HG03571 (cell line): ENCODE results near the gene ZNF169.
"Not testable (repeated sequence)": the region's sequence is repeated elsewhere in the genome, so short reads cannot be mapped to it uniquely, and the experiment has no call there.

ENCODE experiments used
- ATAC-seq: cut with Tn5 transposase; IDR thresholded peaks from one replicate; pipeline ENCODE4 v1.9.1; 2021; ENCODE audit not compliant: unreplicated experiment

The ZNF169 gene

DNA sequence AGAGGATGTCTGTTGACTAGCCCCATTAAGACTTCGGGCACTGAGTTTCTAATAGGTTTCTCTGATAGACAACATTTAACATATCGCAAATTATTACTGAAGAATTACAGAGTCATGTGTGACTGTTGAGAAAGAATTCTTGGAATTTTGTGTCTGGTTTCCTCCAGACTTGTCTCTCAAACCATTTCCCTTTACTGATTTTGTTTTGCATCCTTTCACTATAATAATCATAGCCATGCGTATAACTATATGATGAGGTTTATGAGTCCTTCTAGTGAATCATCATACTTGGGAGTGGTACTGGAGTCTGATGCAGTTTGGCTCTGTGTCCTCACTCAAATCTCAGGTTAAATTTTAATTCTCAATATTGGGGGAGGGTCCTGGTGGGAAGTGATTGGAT, 27.0 kb downstream of the ZNF169 start:
- ATAC-seq = no peak

DNA sequence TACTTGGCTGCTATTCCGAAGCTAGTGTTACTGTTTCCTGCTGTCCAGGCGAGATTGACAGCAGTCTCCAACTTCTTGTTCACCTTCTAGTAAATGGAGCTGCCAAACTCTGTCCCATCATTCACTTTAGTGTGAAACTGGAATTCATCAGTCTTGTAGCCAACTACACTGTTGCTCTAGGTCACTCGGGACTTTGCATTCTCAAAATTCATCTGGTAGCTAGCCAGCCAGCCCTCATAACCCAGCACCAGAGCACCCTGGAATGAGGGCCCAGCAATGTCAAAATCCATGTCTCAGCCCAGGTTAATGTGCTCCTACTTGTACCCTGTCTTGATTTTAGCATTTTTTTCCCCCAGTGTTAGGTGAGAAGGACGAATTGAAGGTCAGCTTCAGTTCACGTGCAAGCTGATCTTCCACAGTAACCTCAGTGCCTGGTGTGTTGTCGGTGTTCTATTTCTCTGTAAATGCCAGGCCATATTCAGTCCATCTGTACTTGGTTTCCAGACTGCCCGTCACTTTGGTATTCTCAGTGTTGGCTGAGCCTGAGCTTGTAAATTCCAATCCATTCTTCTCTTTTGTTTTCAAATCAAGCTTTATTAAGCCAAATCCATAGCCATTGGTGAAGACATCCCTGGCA, 28.9 kb downstream of the ZNF169 start:
- no peak for ATAC-seq

DNA sequence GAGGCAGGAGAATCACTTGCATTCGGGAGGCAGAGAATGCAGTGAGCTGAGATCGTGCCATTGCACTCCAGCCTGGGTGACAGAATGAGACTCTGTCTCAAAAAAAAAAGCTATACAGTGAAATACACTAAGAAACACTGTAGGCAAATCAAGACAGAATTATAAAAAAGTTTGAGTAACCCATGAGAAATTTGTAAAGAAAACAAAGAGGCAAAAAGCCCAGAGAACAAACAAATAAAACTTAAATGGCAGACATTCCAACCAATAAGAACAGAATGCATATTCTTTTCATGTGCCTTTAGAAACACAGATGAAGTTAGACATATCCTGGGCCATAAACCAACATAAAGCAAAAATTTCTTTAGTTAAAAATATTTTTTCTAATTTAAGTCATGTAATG, 30.6 kb downstream of the ZNF169 start:
- ATAC-seq = no peak

DNA sequence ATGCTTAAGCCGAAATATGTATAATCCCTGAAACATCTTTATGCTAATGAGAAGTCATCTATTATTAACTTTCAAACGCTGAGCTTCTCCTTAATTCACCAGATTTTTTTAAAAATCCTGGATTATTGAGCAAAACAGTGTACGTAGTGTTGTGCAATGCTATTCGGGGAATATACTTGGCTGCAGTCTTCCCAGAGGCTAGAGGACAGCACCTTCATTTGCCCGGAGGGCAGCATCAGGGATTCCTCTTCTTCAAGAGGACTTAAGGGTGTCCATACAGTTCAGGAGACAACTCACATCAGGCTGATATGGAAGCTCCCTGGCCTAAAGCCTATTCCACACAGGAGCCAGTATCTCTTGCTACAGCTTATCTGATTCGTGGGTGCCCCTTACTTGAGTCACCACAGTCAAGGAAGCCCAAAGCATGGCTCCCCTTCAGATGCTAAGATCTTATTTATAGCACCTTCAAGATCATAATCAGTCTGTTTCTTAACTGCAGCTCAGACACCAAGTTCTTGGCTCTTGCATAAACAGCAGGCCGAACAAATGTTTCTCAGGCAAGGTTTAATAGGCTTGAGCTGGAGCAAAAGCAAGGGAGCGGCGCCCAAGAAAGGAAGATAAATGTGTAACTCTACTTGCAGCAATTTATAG, 40.0 kb downstream of the ZNF169 start:
- ATAC-seq = no peak

DNA sequence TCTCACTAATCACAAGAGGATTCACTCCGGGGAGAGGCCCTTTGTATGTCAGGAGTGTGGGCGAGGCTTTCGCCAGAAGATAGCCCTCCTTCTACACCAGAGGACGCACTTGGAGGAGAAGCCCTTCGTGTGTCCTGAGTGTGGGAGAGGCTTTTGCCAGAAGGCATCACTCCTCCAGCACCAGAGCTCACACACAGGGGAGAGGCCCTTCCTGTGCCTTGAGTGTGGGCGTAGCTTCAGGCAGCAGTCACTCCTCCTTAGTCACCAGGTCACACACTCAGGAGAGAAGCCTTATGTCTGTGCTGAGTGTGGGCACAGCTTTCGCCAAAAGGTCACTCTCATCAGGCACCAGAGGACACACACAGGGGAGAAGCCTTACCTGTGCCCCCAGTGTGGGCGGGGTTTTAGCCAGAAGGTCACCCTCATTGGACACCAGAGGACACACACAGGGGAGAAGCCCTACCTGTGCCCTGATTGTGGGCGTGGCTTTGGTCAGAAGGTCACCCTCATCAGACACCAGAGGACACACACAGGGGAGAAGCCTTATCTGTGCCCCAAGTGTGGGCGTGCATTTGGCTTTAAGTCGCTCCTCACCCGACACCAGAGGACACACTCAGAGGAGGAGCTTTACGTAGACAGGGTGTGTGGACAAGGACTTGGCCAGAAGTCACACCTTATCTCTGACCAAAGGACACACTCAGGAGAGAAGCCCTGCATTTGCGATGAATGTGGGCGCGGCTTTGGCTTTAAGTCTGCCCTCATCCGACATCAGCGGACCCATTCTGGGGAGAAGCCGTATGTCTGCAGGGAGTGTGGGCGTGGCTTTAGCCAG, 41.6 kb downstream of the ZNF169 start:
- ATAC-seq = no peak

DNA sequence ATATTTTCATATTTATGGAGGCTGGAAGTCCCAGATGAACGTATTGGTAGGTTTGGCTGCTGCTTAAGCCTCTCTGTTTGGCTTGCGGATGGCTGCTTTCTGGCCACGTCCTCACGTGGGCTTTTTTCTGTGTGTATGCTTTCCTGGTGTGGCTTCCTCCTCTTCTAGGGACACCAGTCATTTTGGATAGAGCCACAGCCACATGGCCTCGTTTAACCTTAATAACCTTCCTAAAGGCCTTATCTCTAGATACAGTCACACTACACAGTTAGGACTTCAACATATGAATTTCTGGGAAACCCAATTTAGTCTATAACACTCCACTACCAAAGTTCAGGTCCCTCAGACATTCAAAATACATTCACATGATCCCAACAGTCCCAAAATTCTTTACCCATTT, 42.5 kb downstream of the ZNF169 start:
- ATAC-seq = no peak

DNA sequence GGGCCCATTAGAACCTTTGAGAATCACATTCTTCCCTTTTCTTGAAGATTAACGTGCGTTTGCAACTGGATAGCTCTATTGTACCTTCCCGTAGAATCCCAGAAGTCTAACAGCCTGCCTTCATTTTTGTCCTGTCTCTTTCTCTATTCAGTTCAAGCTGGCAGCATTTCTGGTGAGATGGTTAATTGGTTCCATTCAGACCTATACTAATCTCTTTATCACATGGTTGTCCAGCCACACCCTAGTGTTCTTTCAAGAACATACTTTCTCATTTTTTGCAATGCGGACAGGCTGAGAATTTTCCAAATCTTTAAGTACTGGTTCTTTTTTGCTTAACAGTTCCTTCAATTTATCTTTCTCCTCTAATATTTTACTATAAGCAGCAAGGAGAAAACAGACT, 43.3 kb downstream of the ZNF169 start:
- no peak for ATAC-seq

DNA sequence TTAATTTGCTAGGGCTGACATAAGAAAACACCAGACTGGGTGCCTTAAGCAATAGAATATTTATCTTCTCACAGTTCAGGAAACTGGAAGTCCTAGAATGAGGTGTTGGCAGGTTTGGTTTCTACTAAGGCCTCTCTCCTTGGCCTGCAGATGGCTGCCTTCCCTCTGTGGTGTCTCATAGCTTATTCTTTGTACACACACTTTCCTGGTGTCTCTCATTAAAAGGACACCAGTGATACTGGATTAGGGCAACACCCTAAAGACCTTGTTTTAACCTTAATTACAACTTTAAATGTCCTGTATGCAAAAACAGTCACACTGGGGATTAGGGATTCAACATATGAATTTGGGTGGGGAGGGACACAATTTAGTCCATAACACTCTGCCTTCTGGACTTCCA, 44.2 kb downstream of the ZNF169 start:
- ATAC-seq = no peak

DNA sequence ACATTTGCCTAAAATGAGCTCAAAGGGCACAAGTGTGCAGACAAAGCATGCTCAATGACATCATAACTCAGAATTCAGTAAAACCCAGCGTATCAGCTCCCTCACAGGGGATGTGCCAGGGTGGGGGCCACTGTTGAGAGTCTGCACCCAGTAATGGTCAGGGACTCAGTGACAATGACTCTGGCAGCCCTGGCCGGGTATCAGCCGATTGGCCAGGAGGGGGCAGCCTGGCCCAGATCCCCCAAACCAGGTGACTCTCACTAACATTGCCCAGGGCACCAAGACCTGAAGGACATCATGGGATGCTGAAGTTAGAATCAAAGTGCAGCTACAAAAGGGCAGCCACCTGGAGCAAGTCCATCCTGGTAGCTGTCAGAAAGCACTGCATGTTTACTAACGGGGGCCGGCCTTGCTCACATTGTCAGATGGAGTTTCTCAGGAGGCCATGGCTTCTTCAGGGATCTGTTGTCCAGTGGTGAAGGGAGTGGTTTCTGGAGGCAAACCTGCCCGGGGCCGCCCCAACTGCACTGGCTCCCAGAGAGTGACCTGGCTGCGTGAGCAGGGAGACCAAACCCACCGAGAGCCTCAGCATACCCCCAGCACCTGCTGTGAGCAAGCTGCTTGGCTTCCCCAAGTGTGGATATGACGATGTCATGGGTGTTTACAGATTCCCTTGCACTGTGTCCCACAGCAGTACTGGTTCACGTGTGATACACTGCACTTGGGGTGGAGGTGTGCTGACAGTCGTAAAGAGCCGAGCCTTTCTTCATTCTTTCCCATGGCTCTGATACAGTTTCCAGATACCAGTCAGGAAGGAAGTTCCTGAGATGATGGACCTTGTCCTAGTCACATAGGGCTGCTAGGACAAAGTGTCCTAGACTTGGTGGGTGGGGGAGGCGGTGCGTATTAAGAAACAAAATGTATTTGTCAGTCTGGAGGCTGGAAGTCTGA, 56.2 kb downstream of the ZNF169 start:
- not testable (repeated sequence) for ATAC-seq

DNA sequence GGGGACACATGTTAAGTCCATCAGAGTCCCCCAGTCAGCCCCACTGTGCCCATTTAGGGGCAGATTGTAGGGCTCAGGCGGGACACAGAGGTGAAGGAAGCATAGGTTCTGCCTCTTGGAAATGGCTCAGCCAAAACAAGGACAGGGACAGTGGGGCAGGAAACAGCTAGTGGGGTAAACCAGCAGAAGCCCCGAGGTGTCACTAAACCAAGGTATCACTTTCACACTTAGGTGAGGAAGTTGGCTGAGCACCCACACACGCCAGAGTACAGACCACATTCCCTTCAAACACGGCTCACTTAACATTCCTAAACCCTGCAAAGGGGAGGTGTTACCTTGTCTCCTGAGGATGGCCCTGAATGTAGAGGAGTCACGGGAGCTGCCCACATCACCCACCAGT, 57.1 kb downstream of the ZNF169 start:
- ATAC-seq = not testable (repeated sequence)

DNA sequence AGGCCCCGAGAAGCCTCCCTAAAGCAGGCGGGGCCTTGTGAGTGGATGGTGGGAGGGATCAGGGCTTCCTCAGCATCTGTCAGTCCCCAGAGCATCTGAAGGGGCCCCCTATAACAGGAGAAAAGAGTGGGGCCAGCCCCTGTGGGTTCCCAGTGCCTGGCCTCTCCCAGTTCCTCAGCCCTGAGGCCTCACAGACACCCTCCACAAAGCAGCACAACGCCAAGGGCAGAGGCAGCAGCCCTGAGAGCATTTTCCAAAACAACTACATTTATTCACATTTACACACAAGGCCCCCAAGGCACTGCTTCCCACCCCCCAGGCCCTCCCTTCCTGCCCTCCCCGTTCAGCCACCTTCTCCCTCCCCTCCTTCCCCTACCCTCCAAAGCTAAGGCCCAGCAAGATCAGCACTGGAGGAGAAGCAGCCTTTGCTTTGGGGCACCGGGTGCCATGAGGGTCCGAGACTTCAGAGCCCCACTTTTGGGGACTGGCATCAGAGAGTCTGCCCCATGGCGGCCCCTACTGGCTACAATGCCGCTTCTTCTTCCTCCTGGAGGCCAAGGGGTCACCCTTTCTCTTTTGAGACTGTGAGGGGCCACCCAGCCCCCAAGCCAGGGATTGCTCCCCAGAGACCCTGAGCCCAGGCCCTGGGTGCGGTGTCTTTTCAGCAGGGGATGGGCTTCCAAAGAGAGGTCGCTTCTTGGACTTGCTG, 59.0 kb downstream of the ZNF169 start:
- ATAC-seq = not testable (repeated sequence)

DNA sequence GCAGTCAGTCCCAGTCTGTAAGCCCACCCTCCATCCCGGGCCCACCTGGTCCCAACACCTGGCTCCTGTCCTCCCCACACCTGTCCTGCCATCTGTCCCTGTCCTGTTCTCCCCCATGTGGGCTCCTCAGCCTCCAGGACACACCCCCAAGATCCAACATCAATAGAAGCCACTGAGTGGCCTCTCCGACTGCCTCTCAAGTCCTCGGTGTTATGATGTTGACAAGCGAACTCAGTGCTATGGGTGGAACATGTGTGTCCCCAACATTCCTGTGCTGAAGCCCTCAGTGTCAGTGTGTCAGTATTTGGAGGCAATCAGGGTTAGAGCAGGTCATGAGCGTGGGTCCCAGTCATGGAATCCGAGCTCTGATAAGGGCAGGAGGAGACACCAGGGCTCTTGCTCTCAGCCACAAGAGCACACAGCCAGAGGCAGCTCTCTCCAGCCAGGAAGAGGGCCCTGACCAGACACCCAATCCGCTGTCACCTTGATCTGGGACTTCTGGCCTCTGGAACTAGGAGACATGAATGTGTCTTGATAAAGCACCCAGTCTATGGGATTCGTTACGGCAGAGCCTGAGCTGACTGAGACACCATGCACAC, 63.3 kb downstream of the ZNF169 start:
- not testable (repeated sequence) for ATAC-seq

DNA sequence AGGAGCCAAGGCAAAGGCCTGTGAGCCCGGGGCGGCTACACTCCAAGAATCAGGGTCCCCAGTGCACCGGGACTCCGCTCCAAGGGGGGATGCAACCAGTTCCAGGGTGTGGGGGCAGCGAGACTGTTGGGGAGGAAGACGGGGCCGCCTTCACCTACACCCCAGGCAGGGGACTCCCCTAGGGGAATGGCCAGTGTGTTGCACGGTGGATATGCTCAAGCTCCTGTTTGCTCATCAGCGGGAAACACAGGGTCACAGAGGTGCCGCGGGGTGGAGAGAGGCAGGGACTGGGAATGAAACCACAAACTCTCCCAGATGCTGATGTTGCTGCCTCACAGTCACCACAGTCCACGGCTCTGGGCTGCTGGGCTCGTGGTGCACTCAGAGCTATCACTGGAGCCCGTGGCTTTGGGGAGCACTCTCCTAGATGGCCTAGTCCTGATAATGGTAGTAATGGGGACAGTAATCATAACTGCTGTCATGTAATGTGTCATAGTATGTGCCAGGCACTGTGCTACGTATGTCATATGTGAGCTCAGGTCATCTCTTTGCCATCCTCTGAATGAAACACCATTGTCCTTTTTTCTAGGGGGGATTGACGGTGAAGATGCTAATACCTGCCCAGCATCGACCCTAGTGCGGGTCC, 64.2 kb downstream of the ZNF169 start:
- ATAC-seq = not testable (repeated sequence)

DNA sequence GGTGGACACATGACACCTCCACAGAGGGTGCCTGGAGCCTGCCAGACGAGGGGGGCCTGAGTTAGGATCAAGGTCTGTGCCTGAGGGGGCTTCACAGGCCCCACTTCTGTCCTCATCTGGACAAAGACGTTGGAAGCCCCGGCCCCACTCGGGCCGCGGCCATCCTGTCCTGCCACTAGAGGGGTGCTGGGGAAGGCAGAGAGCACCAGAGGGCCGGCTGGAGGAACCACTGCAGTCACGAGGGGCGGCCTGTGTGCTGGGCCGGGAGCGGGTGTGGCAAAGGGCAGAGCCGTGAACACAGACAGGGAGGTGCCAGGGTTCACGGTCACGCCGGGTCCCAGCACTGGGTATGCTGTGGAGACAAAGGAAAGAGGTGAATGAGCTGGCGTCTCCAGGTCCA, 66.5 kb downstream of the ZNF169 start:
- ATAC-seq = not testable (repeated sequence)

DNA sequence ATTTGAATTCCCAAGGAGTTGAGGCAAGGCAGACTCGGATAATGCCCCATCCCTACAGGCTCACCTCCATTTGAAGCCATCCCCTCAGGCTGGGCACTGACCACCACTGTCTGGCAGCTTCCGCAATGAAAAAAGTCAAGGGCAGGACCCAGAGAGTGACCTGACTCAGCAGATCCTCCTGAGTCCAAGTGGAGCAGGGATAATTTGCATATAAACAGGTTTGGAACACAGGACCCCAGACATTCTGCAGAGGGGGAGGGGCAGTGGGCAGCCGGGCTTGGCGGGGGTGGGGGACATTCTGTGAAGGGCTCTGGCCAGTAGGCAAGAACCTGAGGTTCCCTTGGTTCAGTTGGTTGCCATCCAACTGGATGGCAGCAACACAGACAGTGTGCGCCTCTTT, 69.4 kb downstream of the ZNF169 start, which contains the start of gene NUTM2F:
Gene NUTM2F (minus strand): TSS at position 101 of the 400 bp plus-strand sequence. CDS start 21 bp downstream, at position 80.
- ATAC-seq = not testable (repeated sequence)

DNA sequence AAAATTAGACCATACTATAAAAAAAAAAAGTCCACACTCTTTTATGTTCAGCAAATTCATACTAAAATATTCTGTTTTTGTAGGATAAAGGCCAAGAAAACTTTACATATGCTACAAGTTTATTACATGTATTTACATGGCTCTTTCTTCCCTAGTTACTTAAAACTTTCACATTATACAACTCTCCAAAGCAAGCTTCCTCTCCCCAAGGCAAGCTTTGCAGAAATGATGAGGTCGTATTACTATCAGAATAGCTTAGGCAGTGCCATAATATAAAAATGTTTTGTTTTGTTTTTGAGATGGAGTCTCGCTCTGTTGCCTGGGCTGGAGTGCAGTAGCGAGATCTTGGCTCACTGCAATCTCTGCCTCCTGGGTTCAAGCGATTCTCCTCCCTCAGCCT, 77.3 kb downstream of the ZNF169 start:
- not testable (repeated sequence) for ATAC-seq

DNA sequence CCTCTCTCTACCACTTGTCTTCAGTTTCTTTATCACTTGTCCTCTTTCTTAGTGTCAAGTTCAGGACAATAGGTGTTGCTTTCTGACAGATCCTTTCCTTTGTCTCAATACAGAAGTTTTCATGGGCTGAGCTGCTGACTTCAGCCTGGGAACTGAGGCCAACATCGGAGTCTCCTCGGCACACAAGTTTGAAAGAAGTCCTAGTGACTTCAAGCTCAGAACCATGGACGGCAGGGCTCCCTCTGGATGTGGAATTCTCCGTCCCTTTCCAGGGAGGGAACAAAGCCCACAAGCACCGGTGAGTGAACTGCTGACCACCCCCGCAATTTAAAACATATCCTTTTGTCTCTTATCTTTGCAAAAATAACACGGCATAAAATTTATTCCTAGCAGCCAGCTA, 79.6 kb downstream of the ZNF169 start:
- not testable (repeated sequence) for ATAC-seq

DNA sequence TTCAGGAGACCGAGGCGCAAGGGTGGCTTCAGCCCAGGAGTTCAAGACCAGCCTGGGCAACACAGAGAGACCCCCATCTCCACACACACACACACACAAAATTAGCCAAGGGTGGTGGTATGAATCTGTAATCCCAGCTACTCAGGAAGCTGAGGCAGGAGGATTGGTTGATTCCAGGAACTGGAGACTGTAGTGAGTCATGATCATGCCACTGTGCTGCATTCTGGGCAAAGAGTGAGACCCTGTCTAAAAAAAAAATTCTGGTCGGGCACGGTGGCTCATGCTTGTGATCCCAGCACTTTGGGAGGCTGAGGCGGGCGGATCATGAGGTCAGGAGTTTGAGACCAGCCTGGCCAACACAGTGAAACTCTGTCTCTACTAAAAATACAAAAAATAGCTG, 80.6 kb downstream of the ZNF169 start:
- ATAC-seq = not testable (repeated sequence)

DNA sequence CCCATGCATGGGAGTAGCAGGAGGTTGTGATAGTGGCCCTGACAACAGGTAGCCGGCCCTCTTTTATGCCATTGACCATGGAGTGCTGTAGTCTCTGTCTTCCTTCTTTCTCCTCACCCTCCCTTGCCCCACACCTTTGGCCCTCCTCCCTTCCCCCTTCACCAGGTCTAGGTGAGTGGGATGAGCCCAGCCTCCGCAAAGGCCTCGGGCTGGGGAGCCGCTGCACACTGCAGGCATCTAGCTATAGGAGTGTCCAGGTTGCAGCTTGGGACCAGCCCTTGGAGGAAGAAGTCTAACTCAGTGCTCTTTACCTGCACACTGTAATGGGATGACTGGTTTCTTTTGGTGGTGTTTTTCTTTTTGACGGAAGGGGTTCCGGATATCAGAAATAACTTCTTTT, 81.7 kb downstream of the ZNF169 start:
- ATAC-seq = not testable (repeated sequence)
